Liver (tissue), 9 donors: ENCODE results near the gene SLC25A21. TPM values are rescaled to one million over a fixed set of nuclear protein-coding genes. Genes with fewer than 3 reads are reported as not detected.

Experiments
- DNase-seq: peaks from one replicate; pipeline ENCODE4 v3.0.0-alpha.2; 2017; ENCODE audit warnings: low spot score
- H3K27ac ChIP-seq, 2 donors: one replicate each; pipeline ENCODE4 v1.7.0; 2013; ENCODE audit warnings: inconsistent platforms in 2 of 2, low read length in 2 of 2, control low read depth in 1 of 2, low read depth in 1 of 2, mild to moderate bottlenecking in 1 of 2
- H3K27me3 ChIP-seq, 4 donors: one replicate each; pipeline versions ENCODE4 v1.6.1 to v1.7.0; 2013; ENCODE audit warnings: low read length in 3 of 4, inconsistent platforms in 1 of 4, mild to moderate bottlenecking in 1 of 4, moderate library complexity in 1 of 4; ENCODE audit not compliant: control insufficient read depth in 4 of 4, insufficient read depth in 4 of 4
- H3K36me3 ChIP-seq, 4 donors: one replicate each; pipeline versions ENCODE4 v1.6.1 to v1.7.0; 2013; ENCODE audit warnings: low read length in 3 of 4, mild to moderate bottlenecking in 3 of 4, low read depth in 1 of 4, moderate library complexity in 1 of 4; ENCODE audit not compliant: control insufficient read depth in 4 of 4, insufficient read depth in 3 of 4
- H3K4me1 ChIP-seq, 4 donors: one replicate each; pipeline versions ENCODE4 v1.6.1 to v1.7.0; 2013; ENCODE audit warnings: low read length in 3 of 4, mild to moderate bottlenecking in 3 of 4, moderate library complexity in 1 of 4; ENCODE audit not compliant: control insufficient read depth in 4 of 4, insufficient read depth in 4 of 4
- H3K4me3 ChIP-seq, 3 donors: one replicate each; pipeline versions ENCODE4 v1.6.1 to v1.7.0; 2013; ENCODE audit warnings: low read length in 3 of 3, control low read depth in 1 of 3, low read depth in 1 of 3, mild to moderate bottlenecking in 1 of 3
- H3K9ac ChIP-seq, 2 donors: one replicate each; pipeline ENCODE4 v1.7.0; 2013; ENCODE audit warnings: low read length in 2 of 2, mild to moderate bottlenecking in 2 of 2, moderate library complexity in 2 of 2, control low read depth in 1 of 2, low read depth in 1 of 2
- H3K9me3 ChIP-seq, 4 donors: one replicate each; pipeline versions ENCODE4 v1.6.1 to v1.7.0; 2013; ENCODE audit warnings: low read length in 3 of 4; ENCODE audit not compliant: control insufficient read depth in 4 of 4
- ATF3 ChIP-seq: IDR thresholded peaks from 2 replicates; pipeline ENCODE4 v1.6.1; 2016; ENCODE audit warnings: antibody characterized with exemption
- CTCF ChIP-seq: fragments of 150-350 bp; IDR thresholded peaks from 2 replicates; pipeline ENCODE4 v1.5.1; 2017; ENCODE audit warnings: improper control_type of control experiment, low read depth, low read length; ENCODE audit not compliant: missing input control
- EGR1 ChIP-seq, 2 donors: IDR thresholded peaks; 2 replicates each; pipeline ENCODE4 v1.6.1; 2016 to 2018; ENCODE audit warnings: antibody characterized with exemption in 2 of 2, low read depth in 2 of 2
- FOXA1 ChIP-seq: IDR thresholded peaks from 2 replicates; pipeline ENCODE4 v1.6.1; 2016; ENCODE audit warnings: antibody characterized with exemption
- FOXA2 ChIP-seq: IDR thresholded peaks from 2 replicates; pipeline ENCODE4 v1.6.1; 2016; ENCODE audit warnings: antibody characterized with exemption
- GABPA ChIP-seq, 2 donors: IDR thresholded peaks in 1 of 2; conservative IDR thresholded peaks in 1 of 2; 2 replicates each; pipeline ENCODE4 v1.6.1; 2016; ENCODE audit warnings: antibody characterized with exemption in 2 of 2, mild to moderate bottlenecking in 1 of 2, moderate library complexity in 1 of 2
- HNF4G ChIP-seq: IDR thresholded peaks from 2 replicates; pipeline ENCODE4 v1.6.1; 2016; ENCODE audit warnings: antibody characterized with exemption
- NR2F2 ChIP-seq: IDR thresholded peaks from 2 replicates; pipeline ENCODE4 v1.6.1; 2016; ENCODE audit warnings: antibody characterized with exemption
- RAD21 ChIP-seq, 2 donors: IDR thresholded peaks; 2 replicates each; pipeline ENCODE4 v1.6.1; 2016; ENCODE audit warnings: antibody characterized with exemption in 2 of 2, mild to moderate bottlenecking in 2 of 2
- RXRA ChIP-seq, 2 donors: IDR thresholded peaks; 2 replicates each; pipeline ENCODE4 v1.6.1; 2017 to 2018; ENCODE audit warnings: antibody characterized with exemption in 2 of 2, mild to moderate bottlenecking in 1 of 2
- TAF1 ChIP-seq: conservative IDR thresholded peaks from 2 replicates; pipeline ENCODE4 v1.6.1; 2016; ENCODE audit warnings: antibody characterized with exemption, mild to moderate bottlenecking
- ZBTB33 ChIP-seq: IDR thresholded peaks from 2 replicates; pipeline ENCODE4 v1.6.1; 2016; ENCODE audit warnings: antibody characterized with exemption
- WGBS: extraction: QIAGEN DNeasy Blood & Tissue Kit; methylation state at CpG from one replicate; pipeline ENCODE4 v1.1.7; 2013; 5-methylcytosine and 5-hydroxymethylcytosine counted together
- polyA plus RNA-seq, 2 donors: library from polyadenylated mRNA; stranded (reverse) in 1 of 2; unstranded in 1 of 2; fragments of 200-250 nt in 1 of 2; fragments of >200 nt in 1 of 2; fragmentation: Nextera tagmentation in 1 of 2; extraction: Ambion mirVana in 1 of 2; gene quantifications; one replicate each; pipeline versions ENCODE4 v1.2.1 to v1.2.3, GENCODE V29; 2013 to 2015
- total RNA-seq, 2 donors: library from RNA; depleted of rRNA; stranded (reverse); fragments of >200 nt; gene quantifications; one replicate each; pipeline ENCODE4 v1.2.3, GENCODE V29; 2014
- donor health status: healthy.
- donor health status: healthy.
- donor health status: healthy.
- donor health status: healthy.
- donor health status: healthy.

Gene SLC25A21
- total and polyA plus RNA-seq, 4 donors: 0.13 to 24.3 (median 0.23) TPM

- no peak for DNase-seq
- Histone ChIP-seq H3K4me3 (no peak overlapping the region), H3K4me1 (no peaks in the 10 kb centered on the region), H3K9ac (no peak overlapping the region), H3K27ac (no peak overlapping the region), H3K36me3 (no peaks in the 10 kb centered on the region), H3K27me3 (no peaks in the 10 kb centered on the region), H3K9me3 (no peaks in the 10 kb centered on the region)
- 66% methylated on average over 4 of the region's 4 CpGs for WGBS
- TF ChIP-seq FOXA2: no peak
- TF ChIP-seq RXRA (IDR thresholded peaks at IDR 0.05): no peak
- no peak for TF ChIP-seq ZBTB33
Observed at GRCh38 chr14:36713960-36714703, 458.3 kb downstream of the SLC25A21 start.

GRCh38 chr14:36707570-36707969, 464.8 kb downstream of the SLC25A21 start:
- Histone ChIP-seq H3K27ac (no peak overlapping the region), H3K4me3 (no peak overlapping the region), H3K9ac (no peak overlapping the region), H3K4me1 (no peaks in the 10 kb centered on the region), H3K36me3 (no peaks in the 10 kb centered on the region), H3K9me3 (no peaks in the 10 kb centered on the region), H3K27me3 (no peaks in the 10 kb centered on the region)
- TF ChIP-seq FOXA1: no peak
- no peak for TF ChIP-seq RAD21 (IDR thresholded peaks at IDR 0.05)
- TF ChIP-seq NR2F2: no peak
- no peak for TF ChIP-seq EGR1 (IDR thresholded peaks at IDR 0.05; ENCODE audit: low read depth in 2 of 2)
- TF ChIP-seq GABPA (IDR thresholded peaks at IDR 0.05 in 1 of 2, conservative IDR thresholded peaks at IDR 0.05 in 1 of 2): no peak
- no peak for TF ChIP-seq ZBTB33
- TF ChIP-seq TAF1: no peak
- TF ChIP-seq FOXA2: no peak
- no peak for TF ChIP-seq RXRA (IDR thresholded peaks at IDR 0.05)
- TF ChIP-seq HNF4G: no peak
- no peak for TF ChIP-seq CTCF
- TF ChIP-seq ATF3: no peak
- DNase-seq: no peak
